Testis (tissue), 3 donors: Measurements from ENCODE around the gene GRIK1. TPM values are rescaled to one million over a fixed set of nuclear protein-coding genes. Genes with fewer than 3 reads are reported as not detected.

Experiments used
- DNase-seq: peaks from one replicate; pipeline ENCODE4 v3.0.0-alpha.2; 2019
- H3K27ac ChIP-seq, 2 donors: fragments of 200-600 bp; sonication (generic); one replicate each; pipeline ENCODE4 v1.5.1; 2019
- H3K27me3 ChIP-seq: fragments of 200-600 bp; sonication (generic); one replicate; pipeline ENCODE4 v1.5.1; 2019
- H3K36me3 ChIP-seq: fragments of 200-600 bp; sonication (generic); one replicate; pipeline ENCODE4 v1.5.1; 2017; ENCODE audit warnings: low read depth; ENCODE audit errors: missing control alignments
- H3K4me1 ChIP-seq: fragments of 200-600 bp; sonication (generic); one replicate; pipeline ENCODE4 v1.5.1; 2019
- H3K4me3 ChIP-seq, 2 donors: fragments of 200-600 bp; sonication (generic); one replicate each; pipeline ENCODE4 v1.5.1; 2017 to 2019
- H3K9me3 ChIP-seq: fragments of 200-600 bp; sonication (generic); one replicate; pipeline ENCODE4 v1.5.1; 2017
- POLR2A ChIP-seq: fragments of 450-650 bp; IDR thresholded peaks from one replicate; pipeline ENCODE4 v1.6.1; 2017; ENCODE audit warnings: antibody characterized with exemption, mild to moderate bottlenecking, moderate library complexity
- WGBS, 2 donors: methylation state at CpG; one replicate each; pipeline ENCODE4 v1.1.5; 2018; 5-methylcytosine and 5-hydroxymethylcytosine counted together
- intact Hi-C: fragments of 100-400 bp; cut with DNase I; formaldehyde crosslinking; loops from one replicate; pipeline ENCODE4 v1.15.1; 2023; ENCODE audit warnings: low total_unique reads
- polyA plus RNA-seq: library from polyadenylated mRNA; stranded (reverse); fragments of 350-450 nt; fragmentation: Illumina TruSeq; extraction: RNeasy Lipid Tissue Mini Kit (QIAGEN cat#74804); gene quantifications from one replicate; pipeline ENCODE4 v1.2.3, GENCODE V29; 2014; ENCODE audit warnings: low read depth, low replicate concordance; ENCODE audit not compliant: insufficient read depth
- total RNA-seq, 2 donors: library from RNA; depleted of rRNA; stranded (reverse); fragments of >200 nt; gene quantifications; one replicate each; pipeline ENCODE4 v1.2.3, GENCODE V29; 2016
- TF ChIP-seq, protein P1 (sequence below), 3 experiments: fragments of 450-650 bp in 2 of 3; fragments of 200-600 bp in 1 of 3; sonication (generic) in 1 of 3; IDR thresholded peaks; one replicate each; pipeline ENCODE4 v1.5.1; 2016 to 2019; ENCODE audit warnings: antibody characterized with exemption in 3 of 3, mild to moderate bottlenecking in 2 of 3, moderate library complexity in 1 of 3

GRIK1 gene
- total and polyA plus RNA-seq, 3 donors from 2014 or later = 0.08 to 0.25 (median 0.20) TPM

DNA sequence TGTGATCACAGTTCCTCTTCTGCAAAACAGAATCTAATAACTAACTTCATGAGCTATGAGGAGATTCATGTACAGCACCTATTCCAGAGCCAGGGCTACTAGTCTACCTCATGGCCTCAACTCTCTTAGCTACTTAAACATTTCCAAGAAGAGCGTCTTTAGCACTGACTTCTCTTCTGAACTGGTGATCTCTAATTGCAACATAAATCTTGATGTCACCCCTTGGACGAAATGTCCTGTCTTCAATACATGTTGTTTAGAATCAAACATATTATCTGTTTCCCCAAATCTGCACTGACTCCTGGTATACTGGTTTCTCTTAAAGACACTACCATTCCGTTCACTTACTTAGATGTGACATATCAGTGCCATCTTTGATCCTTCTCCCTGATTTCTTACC is 88.2 kb downstream of the GRIK1 start:
- Histone ChIP-seq H3K4me3 (no peak overlapping the region), H3K27ac (no peak overlapping the region), H3K4me1 (no peaks in the 10 kb centered on the region), H3K9me3 (no peaks in the 10 kb centered on the region), H3K36me3 (no peaks in the 10 kb centered on the region), H3K27me3 (no peaks in the 10 kb centered on the region)
- WGBS, 2 donors = 69 to 70% methylated on average over 3 of the region's 3 CpGs
- DNase-seq = no peak
- no peak for TF ChIP-seq POLR2A
- TF ChIP-seq, protein P1, sequence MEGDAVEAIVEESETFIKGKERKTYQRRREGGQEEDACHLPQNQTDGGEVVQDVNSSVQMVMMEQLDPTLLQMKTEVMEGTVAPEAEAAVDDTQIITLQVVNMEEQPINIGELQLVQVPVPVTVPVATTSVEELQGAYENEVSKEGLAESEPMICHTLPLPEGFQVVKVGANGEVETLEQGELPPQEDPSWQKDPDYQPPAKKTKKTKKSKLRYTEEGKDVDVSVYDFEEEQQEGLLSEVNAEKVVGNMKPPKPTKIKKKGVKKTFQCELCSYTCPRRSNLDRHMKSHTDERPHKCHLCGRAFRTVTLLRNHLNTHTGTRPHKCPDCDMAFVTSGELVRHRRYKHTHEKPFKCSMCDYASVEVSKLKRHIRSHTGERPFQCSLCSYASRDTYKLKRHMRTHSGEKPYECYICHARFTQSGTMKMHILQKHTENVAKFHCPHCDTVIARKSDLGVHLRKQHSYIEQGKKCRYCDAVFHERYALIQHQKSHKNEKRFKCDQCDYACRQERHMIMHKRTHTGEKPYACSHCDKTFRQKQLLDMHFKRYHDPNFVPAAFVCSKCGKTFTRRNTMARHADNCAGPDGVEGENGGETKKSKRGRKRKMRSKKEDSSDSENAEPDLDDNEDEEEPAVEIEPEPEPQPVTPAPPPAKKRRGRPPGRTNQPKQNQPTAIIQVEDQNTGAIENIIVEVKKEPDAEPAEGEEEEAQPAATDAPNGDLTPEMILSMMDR (IDR thresholded peaks at IDR 0.05) = no peak
- intact Hi-C loops = loop anchor here (10.0 kb wide), 1 partner anchor 377 kb away; no protein-coding TSS in a partner anchor

DNA sequence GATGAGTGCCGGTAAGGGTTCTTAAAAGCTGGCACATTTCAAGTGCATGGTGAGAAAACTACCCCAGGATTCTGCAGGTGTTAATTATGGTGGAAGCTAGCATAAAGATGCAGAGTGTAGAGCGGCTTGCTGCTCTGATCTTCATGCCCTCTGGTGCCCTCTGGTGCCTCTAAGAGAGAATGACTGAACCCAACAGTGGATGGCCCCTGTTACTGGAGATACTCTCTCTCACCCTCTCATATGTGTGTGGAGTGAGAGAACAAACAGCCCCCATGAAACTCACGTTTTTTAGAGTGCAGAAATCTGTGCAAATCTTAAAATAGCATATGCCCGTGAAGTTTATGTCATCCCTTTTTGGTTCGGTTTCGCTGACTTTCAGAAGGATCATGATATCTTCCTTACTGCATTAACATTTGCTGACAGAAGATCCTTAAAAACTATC is 90.0 kb downstream of the GRIK1 start:
- H3K36me3 ChIP-seq = no peaks in the 10 kb centered on the region
- 34 to 37% methylated on average over 6 of the region's 6 CpGs for WGBS, 2 donors
- H3K27me3 ChIP-seq = no peaks in the 10 kb centered on the region
- DNase-seq = peak; percentile 76
- intact Hi-C loops = loop anchor here (10.0 kb wide), 1 partner anchor 375 kb away; no protein-coding TSS in a partner anchor
- no peak overlapping the region for H3K27ac ChIP-seq
- H3K4me1 ChIP-seq = no peaks in the 10 kb centered on the region
- no peaks in the 10 kb centered on the region for H3K9me3 ChIP-seq
- H3K4me3 ChIP-seq = no peak overlapping the region
- TF ChIP-seq POLR2A = no peak
- TF ChIP-seq, protein P1 (IDR thresholded peaks at IDR 0.05) = peak; percentile 22 to 61 (median 53)

DNA sequence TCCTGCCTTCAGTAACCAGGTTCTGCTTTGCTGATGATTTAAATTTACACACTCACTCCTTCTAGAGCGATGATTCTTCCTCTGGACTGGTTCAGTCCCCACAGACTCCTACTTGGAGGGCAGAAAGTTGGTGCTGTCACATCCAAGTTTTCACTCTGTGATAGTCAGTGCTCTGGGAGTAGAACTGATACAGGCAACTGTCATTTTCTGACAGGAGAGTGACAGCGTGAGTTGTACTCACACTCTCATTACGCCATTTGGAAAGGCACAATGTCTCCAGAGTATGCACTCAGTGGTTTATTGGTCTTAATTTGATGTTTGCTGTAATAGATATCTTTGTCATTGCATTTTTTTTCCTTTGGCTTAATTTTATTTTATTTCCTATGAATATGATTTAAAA is 96.0 kb downstream of the GRIK1 start:
- no peak overlapping the region for H3K4me3 ChIP-seq
- no peaks in the 10 kb centered on the region for H3K36me3 ChIP-seq
- H3K27me3 ChIP-seq = no peaks in the 10 kb centered on the region
- no peaks in the 10 kb centered on the region for H3K9me3 ChIP-seq
- H3K27ac ChIP-seq = no peak overlapping the region
- 95 to 96% methylated on average over 3 of the region's 3 CpGs for WGBS, 2 donors
- no peak for DNase-seq
- no peaks in the 10 kb centered on the region for H3K4me1 ChIP-seq
- intact Hi-C loops = no loop called here
- TF ChIP-seq POLR2A = no peak
- TF ChIP-seq, protein P1 (IDR thresholded peaks at IDR 0.05) = no peak

DNA sequence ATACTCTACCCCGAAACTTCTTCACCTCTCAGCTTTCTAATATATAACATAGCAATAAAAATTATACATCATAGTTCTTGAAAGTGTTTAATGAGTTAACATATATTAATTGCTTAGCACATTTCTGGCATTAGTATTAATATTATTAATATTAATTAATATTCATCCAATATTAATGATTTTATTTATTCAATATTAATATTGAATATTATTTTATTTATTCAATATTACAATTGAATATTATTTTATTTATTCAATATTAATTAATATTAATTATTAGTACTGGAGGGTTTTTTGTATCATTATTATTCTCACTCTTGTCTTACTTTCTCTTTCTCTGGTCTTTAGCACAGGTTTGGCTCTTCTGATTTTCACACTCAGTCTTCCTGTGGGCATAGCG is 105.2 kb downstream of the GRIK1 start:
- 84 to 91% methylated on average over 2 of the region's 2 CpGs for WGBS, 2 donors
- no peak for DNase-seq
- H3K9me3 ChIP-seq = no peaks in the 10 kb centered on the region
- H3K36me3 ChIP-seq = no peaks in the 10 kb centered on the region
- TF ChIP-seq, protein P1 (IDR thresholded peaks at IDR 0.05) = no peak
- TF ChIP-seq POLR2A = no peak
- no peak overlapping the region for H3K27ac ChIP-seq
- no peaks in the 10 kb centered on the region for H3K4me1 ChIP-seq
- no peak overlapping the region for H3K4me3 ChIP-seq
- intact Hi-C loops = no loop called here
- no peaks in the 10 kb centered on the region for H3K27me3 ChIP-seq

DNA sequence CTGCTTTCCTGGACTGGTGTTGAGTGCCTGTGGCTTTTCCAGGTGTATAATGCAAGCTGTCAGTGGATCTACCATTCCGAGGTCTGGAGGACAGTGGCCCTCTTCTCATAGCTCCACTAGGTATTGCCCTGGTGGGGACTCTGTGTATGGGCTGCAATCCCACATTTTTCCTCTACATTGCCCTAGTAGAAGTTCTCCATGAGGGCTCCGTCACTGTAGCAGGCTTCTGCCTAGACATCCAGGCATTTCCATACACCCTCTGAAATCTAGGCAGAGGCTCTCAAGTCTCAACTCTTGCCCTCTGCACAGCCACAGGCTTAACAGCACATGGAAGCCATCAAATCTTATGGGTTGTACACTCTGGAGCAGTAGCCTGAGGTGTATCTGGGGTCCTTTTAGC is 107.6 kb downstream of the GRIK1 start:
- H3K9me3 ChIP-seq = no peaks in the 10 kb centered on the region
- H3K27ac ChIP-seq = no peak overlapping the region
- H3K4me3 ChIP-seq = no peak overlapping the region
- no peaks in the 10 kb centered on the region for H3K36me3 ChIP-seq
- H3K4me1 ChIP-seq = no peaks in the 10 kb centered on the region
- WGBS, 2 donors = 96 to 100% methylated on average over 2 of the region's 2 CpGs
- H3K27me3 ChIP-seq = no peaks in the 10 kb centered on the region
- TF ChIP-seq, protein P1 (IDR thresholded peaks at IDR 0.05) = no peak
- no peak for TF ChIP-seq POLR2A
- intact Hi-C loops = no loop called here
- DNase-seq = no peak
